ENCODE results near the gene NAV1.

Gene NAV1

DNA sequence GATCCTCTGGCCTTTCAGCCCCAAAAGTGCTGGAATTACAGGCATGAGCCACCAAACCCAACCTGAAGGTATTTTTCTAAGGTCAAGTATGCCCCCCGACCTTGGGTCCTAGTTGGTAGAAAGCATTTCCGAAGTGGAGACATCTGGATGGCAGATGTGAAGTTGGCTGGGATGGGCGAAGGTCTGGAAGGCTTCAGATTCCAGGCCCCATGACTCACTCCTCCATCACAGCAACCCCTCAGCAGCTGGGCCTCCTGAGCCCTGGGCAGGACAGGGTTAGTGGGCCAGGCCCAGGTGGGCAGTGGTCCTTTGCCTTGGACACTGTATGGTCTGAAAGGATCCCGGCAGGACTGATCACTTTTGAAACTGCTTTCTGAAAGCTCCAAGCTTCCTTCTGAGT lies 23.3 kb downstream of the NAV1 start:
- Mint-ChIP-seq H3K27ac (no peak overlapping the region), H3K36me3 (no peaks in the 10 kb centered on the region), H3K9me3 (no peaks in the 10 kb centered on the region), H3K4me1 (peaks cover 5% of the 10 kb centered on the region), H3K27me3 (no peaks in the 10 kb centered on the region), H3K4me3 (no peak overlapping the region)

- peaks cover 5% of the 10 kb centered on the region for H3K4me1 Mint-ChIP-seq
Observed at GRCh38 chr1:201562659-201563405, 23.9 kb downstream of the NAV1 start.

DNA sequence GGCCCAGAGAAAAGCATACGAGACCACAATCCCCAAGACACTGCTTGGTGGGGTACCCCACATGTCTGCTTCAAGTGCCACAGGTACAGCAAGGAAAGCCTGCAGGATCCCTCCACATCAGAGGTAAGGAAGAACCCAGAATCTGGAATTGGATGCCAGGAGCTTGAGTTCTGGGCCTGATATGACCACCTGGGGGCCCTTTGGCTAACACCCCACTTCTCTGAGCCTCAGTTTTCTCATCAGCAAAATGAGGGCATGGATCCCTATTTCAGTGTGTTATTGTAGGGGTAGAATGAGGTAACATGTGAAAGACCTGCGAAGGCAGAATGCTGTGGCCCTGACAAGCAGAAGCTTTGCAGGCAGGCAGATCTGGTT lies 24.5 kb downstream of the NAV1 start:
- Mint-ChIP-seq H3K27ac (no peak overlapping the region), H3K4me3 (no peak overlapping the region), H3K4me1 (peaks cover 5% of the 10 kb centered on the region), H3K36me3 (no peaks in the 10 kb centered on the region), H3K27me3 (no peaks in the 10 kb centered on the region), H3K9me3 (no peaks in the 10 kb centered on the region)

More at GRCh38 chr1:201562659-201563405, 23.9 kb downstream of the NAV1 start:
- Mint-ChIP-seq H3K27ac (no peak overlapping the region), H3K4me3 (no peak overlapping the region), H3K9me3 (no peaks in the 10 kb centered on the region), H3K36me3 (no peaks in the 10 kb centered on the region), H3K27me3 (no peaks in the 10 kb centered on the region)

GRCh38 chr1:201563941-201564340 lies 25.0 kb downstream of the NAV1 start:
- no peak overlapping the region for H3K4me3 Mint-ChIP-seq
- H3K4me1 Mint-ChIP-seq, result peaks cover 5% of the 10 kb centered on the region

GRCh38 chr1:201565024-201565730 lies 26.2 kb downstream of the NAV1 start:
- Mint-ChIP-seq H3K4me3 (no peak overlapping the region), H3K27ac (no peak overlapping the region), H3K9me3 (no peaks in the 10 kb centered on the region), H3K27me3 (no peaks in the 10 kb centered on the region), H3K4me1 (no peaks in the 10 kb centered on the region), H3K36me3 (no peaks in the 10 kb centered on the region)

More at GRCh38 chr1:201563941-201564340, 25.0 kb downstream of the NAV1 start:
- Mint-ChIP-seq H3K27ac (no peak overlapping the region), H3K27me3 (no peaks in the 10 kb centered on the region), H3K36me3 (no peaks in the 10 kb centered on the region), H3K9me3 (no peaks in the 10 kb centered on the region)

DNA sequence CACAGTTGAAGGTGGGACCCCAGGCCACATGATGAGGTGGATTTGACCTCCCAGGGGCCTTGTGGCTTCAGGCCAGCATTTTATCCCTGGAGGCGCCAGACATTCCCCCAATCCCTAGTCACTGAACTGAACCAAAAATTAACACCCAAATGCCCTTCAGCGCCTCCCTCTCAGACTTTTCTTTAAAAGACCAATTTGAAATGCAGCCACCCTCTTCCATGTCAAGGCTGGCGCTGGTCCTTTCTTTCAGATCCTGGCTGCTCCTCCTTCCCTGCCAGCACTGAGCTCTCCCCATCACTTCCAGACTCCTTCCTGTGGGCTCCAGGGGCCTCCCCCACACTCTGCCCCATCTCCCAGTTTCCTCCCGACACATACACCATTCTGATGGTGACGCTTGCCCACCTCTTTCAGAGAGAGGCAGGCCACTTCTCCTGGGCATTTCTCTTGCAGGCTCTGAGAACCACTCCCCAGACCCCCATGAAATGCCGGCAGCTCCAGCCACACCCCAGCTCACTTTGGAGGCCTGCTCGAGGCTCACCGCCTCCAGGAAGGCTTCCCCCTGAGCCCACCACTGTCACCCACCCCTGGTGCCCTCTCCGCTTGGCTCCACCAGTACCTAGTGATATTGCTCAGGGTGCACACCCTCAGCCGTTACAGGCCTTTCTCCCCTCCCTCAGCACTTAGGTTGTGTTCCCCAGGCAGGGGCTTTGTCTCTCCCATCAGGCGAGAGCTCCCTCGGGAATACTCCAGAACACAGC lies 27.0 kb downstream of the NAV1 start:
- no peaks in the 10 kb centered on the region for H3K27me3 Mint-ChIP-seq
- H3K9me3 Mint-ChIP-seq, result no peaks in the 10 kb centered on the region
- H3K27ac Mint-ChIP-seq, result no peak overlapping the region
- H3K4me3 Mint-ChIP-seq, result no peak overlapping the region
- H3K4me1 Mint-ChIP-seq, result no peaks in the 10 kb centered on the region
- no peaks in the 10 kb centered on the region for H3K36me3 Mint-ChIP-seq

GRCh38 chr1:201566529-201566823 lies 27.5 kb downstream of the NAV1 start:
- Mint-ChIP-seq H3K27me3 (no peaks in the 10 kb centered on the region), H3K4me1 (no peaks in the 10 kb centered on the region), H3K9me3 (no peaks in the 10 kb centered on the region), H3K4me3 (no peak overlapping the region), H3K27ac (no peak overlapping the region), H3K36me3 (no peaks in the 10 kb centered on the region)

DNA sequence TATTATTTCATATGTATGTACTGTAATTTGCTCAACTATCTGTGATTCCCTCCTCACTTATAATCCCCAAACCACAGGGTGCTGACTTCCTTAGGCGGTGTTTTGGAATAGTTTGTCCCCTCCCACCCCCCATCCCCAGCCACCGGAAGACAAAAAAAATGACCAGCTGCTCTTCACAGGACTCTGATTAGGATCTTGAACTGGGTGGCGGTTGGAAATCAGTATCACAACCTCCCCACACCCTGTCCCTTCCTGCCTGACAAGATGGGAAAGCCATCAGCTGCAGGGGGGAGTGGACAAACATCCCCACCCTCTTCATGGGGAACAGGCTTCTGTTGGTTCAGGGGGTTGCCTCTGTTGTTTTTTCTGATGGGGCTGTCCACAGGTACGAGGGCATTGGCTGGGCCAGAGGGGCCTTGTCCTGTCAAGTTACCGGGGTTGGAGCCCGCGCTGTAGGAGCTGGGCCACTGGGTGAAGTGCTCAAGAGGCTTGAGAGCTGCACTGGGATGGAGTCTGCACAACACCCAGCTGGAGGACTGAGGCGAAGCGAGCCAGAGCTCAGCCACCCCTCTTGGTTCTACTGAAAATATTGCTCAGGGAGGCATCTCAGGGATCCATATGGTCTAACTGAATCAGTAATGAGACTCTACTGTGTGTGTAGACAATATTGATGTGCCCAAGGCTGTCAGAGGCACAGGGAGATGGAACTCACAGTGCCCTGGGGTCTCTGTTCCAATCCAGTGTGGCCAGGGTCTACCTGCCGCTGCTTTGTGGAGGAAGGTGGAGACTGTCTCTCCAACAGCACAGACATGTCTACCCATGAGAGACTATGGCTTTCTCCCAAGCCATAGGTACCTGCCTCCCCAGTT lies 28.2 kb downstream of the NAV1 start:
- no peaks in the 10 kb centered on the region for H3K36me3 Mint-ChIP-seq
- H3K4me1 Mint-ChIP-seq, result no peaks in the 10 kb centered on the region
- H3K9me3 Mint-ChIP-seq, result no peaks in the 10 kb centered on the region
- no peaks in the 10 kb centered on the region for H3K27me3 Mint-ChIP-seq
- H3K4me3 Mint-ChIP-seq, result no peak overlapping the region
- H3K27ac Mint-ChIP-seq, result no peak overlapping the region

GRCh38 chr1:201568265-201568664 lies 29.3 kb downstream of the NAV1 start:
- no peaks in the 10 kb centered on the region for H3K9me3 Mint-ChIP-seq
- H3K27ac Mint-ChIP-seq, result no peak overlapping the region
- no peaks in the 10 kb centered on the region for H3K27me3 Mint-ChIP-seq
- H3K4me3 Mint-ChIP-seq, result no peak overlapping the region
- H3K4me1 Mint-ChIP-seq, result peaks cover 6% of the 10 kb centered on the region
- no peaks in the 10 kb centered on the region for H3K36me3 Mint-ChIP-seq

GRCh38 chr1:201568859-201569294 lies 29.9 kb downstream of the NAV1 start:
- no peaks in the 10 kb centered on the region for H3K27me3 Mint-ChIP-seq
- H3K27ac Mint-ChIP-seq, result no peak overlapping the region
- peaks cover 10% of the 10 kb centered on the region for H3K4me1 Mint-ChIP-seq
- H3K4me3 Mint-ChIP-seq, result no peak overlapping the region
- H3K36me3 Mint-ChIP-seq, result no peaks in the 10 kb centered on the region
- no peaks in the 10 kb centered on the region for H3K9me3 Mint-ChIP-seq

DNA sequence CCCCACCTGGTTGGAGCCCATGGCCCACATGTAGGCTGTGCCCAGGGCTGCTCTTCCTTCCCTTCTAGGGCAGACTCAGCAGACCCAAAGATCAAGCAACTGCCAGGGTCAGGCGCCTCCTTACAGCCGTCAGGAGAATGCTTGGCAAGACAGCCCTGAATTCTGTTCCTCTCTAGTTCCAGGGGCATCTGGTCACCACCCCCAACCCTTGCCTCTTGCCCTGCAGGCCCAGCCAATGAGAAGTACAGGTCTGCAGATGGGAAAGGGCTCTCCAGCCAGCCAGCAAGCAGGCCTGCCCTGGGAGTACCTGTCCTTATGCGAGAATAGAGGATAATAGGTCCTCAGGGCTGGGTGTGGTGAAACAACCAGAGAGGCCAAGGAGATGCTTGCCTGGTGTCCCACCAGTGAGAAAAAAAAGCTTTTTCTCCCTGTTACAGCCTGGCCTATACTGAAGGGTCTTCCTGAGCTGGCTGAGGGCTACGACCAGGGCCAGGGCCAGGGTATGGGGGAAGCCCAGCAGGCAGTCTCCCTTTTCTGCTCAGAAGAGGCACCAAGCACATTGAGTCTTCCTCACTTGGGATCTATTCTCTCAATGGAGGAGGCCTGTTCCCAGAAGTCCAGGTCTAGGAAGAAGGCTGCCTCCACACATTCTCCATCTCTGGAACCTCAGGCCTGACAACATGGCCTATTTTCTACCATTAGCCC lies 31.4 kb downstream of the NAV1 start:
- peaks cover 3% of the 10 kb centered on the region for H3K27me3 Mint-ChIP-seq
- no peak overlapping the region for H3K4me3 Mint-ChIP-seq
- no peaks in the 10 kb centered on the region for H3K36me3 Mint-ChIP-seq
- H3K27ac Mint-ChIP-seq, result no peak overlapping the region
- H3K4me1 Mint-ChIP-seq, result peaks cover 10% of the 10 kb centered on the region
- no peaks in the 10 kb centered on the region for H3K9me3 Mint-ChIP-seq

- Mint-ChIP-seq H3K27ac (no peak overlapping the region), H3K9me3 (no peaks in the 10 kb centered on the region), H3K27me3 (peaks cover 3% of the 10 kb centered on the region), H3K36me3 (no peaks in the 10 kb centered on the region), H3K4me3 (no peak overlapping the region), H3K4me1 (peaks cover 10% of the 10 kb centered on the region)
Observed at GRCh38 chr1:201570886-201571624, 32.1 kb downstream of the NAV1 start.

DNA sequence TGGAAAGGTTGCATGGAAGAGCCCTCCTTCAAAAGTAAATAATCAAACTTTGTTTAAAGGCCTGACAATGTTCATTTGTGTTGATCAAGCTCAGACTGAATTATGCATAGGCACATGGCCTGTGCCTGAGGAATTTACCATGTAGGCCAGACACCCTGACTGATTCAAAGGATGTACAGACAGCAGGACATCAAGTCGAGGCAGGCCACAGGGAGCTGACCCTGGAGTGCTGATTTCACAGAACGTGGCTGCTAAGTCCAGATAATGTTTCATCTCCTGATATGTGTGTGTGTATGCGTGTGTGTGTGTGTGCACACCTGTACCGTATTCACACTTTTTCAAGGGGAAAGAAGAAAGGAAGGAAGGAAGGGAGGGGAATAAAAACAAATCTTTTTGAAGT lies 34.1 kb downstream of the NAV1 start:
- Mint-ChIP-seq H3K4me3 (no peak overlapping the region), H3K9me3 (peaks cover 4% of the 10 kb centered on the region), H3K27me3 (peaks cover 3% of the 10 kb centered on the region), H3K36me3 (peaks cover 6% of the 10 kb centered on the region), H3K4me1 (peaks cover 10% of the 10 kb centered on the region), H3K27ac (no peak overlapping the region)

GRCh38 chr1:201573923-201574322 lies 35.0 kb downstream of the NAV1 start:
- no peak overlapping the region for H3K4me3 Mint-ChIP-seq

More at GRCh38 chr1:201573923-201574322, 35.0 kb downstream of the NAV1 start:
- Mint-ChIP-seq H3K27me3 (peaks cover 3% of the 10 kb centered on the region), H3K27ac (no peak overlapping the region), H3K36me3 (peaks cover 8% of the 10 kb centered on the region), H3K9me3 (peaks cover 8% of the 10 kb centered on the region), H3K4me1 (peaks cover 10% of the 10 kb centered on the region)

All from activated naive CD4-positive, alpha-beta T cell treated with anti-CD3 and anti-CD28 coated beads, Interleukin-2, amount 50 U/mL, for 24 hours (primary cell).